ENCODE data around the gene KCNJ15. TPM values are rescaled to one million over a fixed set of nuclear protein-coding genes. Genes with fewer than 3 reads are reported as not detected.

Gene KCNJ15
- total RNA-seq, 4 donors from 2014 or later, result 0.14 to 0.16 TPM; not detected in 2

DNA sequence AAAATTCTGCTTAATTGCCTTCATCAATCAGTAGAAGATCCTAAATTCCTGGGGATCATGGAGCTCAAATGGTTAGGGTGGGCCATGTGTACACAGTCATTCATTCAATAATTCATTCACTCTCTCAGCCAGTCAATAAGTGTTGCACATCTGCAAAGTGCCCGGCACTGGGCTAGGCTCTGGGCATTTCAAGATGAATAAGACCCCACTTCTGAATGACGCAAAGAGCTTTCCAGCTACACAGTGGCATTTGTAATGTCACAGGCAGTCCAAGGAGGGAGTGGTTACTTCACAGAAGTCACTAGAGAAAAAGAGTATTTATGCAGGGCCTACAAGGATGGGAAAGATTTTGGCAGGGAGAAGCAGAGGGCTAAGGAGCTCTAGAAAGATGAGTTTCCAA, 93.2 kb downstream of the KCNJ15 start:
- no peak overlapping the region for H3K4me3 ChIP-seq
- no peak for DNase-seq
- H3K27ac ChIP-seq, result no peak overlapping the region
- H3K27me3 ChIP-seq, result peaks cover 14% of the 10 kb centered on the region
- in situ Hi-C loops (cut with MboI; ENCODE audit: low pct_ligation_motif_present in 1 of 4, low pct_unique_long_range_greater_than_20kb in 1 of 4, low sequenced_read_pairs in 3 of 4) (loop anchor here (5.0 to 25.0 kb wide), 7 partner anchors 135 to 663 kb away; no protein-coding TSS in a partner anchor), intact Hi-C loops (cut with DNase I; ENCODE audit: low total_unique reads) (loop anchor here (5.0 kb wide), 1 partner anchor 128 kb away; no protein-coding TSS in a partner anchor)
- H3K36me3 ChIP-seq, result no peaks in the 10 kb centered on the region
- peaks cover 0 to 9% (median 2%) of the 10 kb centered on the region in 4 donors for H3K4me1 ChIP-seq
- H3K9me3 ChIP-seq, result no peaks in the 10 kb centered on the region
- WGBS, 2 donors (ENCODE audit: low coverage in 1 of 2), result 91% methylated on average over 2 of the region's 2 CpGs; no CpG with 5 or more reads in 1 of the 2 donors
- TF ChIP-seq POLR2A (IDR thresholded peaks at IDR 0.05) (no peak), POLR2AphosphoS5 (IDR thresholded peaks at IDR 0.05) (no peak), EP300 (IDR thresholded peaks at IDR 0.05; ENCODE audit: low read depth) (no peak), CTCF (IDR thresholded peaks at IDR 0.05) (no peak)

DNA sequence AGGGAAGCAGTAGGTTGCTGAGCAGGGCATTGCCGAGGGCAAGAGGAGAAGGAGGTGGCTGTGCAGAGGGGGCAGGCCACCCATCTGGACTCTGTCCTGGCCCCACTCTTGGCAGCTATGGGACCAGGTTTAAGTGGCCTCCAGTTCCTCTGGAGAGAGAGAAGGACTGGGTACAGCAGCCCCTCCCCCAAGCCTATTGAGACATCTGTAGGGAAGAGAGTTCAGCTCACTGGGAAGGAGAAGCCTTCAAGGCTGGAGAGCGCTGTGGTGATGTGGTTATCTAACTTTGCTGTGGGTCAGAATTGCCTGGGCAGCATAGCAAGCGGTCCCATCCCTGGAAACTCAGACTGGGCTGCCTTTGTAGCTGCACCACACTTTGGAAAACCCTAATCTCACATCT, 93.9 kb downstream of the KCNJ15 start:
- intact Hi-C loops (cut with DNase I; ENCODE audit: low total_unique reads), result loop anchor here (5.0 kb wide), 1 partner anchor 128 kb away; no protein-coding TSS in a partner anchor
- Histone ChIP-seq H3K9me3 (no peaks in the 10 kb centered on the region), H3K4me3 (no peak overlapping the region), H3K4me1 (peaks cover 0 to 9% (median 2%) of the 10 kb centered on the region in 4 donors), H3K27ac (no peak overlapping the region), H3K27me3 (peaks cover 21% of the 10 kb centered on the region), H3K36me3 (no peaks in the 10 kb centered on the region)
- in situ Hi-C loops (cut with MboI; ENCODE audit: low pct_ligation_motif_present in 1 of 4, low pct_unique_long_range_greater_than_20kb in 1 of 4, low sequenced_read_pairs in 3 of 4), result loop anchor here (5.0 to 25.0 kb wide), 7 partner anchors 136 to 663 kb away; no protein-coding TSS in a partner anchor
- TF ChIP-seq CTCF (IDR thresholded peaks at IDR 0.05) (no peak), EP300 (IDR thresholded peaks at IDR 0.05; ENCODE audit: low read depth) (no peak), POLR2A (IDR thresholded peaks at IDR 0.05) (no peak), POLR2AphosphoS5 (IDR thresholded peaks at IDR 0.05) (no peak)
- WGBS, 2 donors (ENCODE audit: low coverage in 1 of 2), result 60 to 79% methylated on average over 1 to 3 of the region's 3 CpGs
- no peak for DNase-seq

- no peak for TF ChIP-seq CTCF (IDR thresholded peaks at IDR 0.05)
- TF ChIP-seq POLR2A (IDR thresholded peaks at IDR 0.05), result no peak
- TF ChIP-seq POLR2AphosphoS5 (IDR thresholded peaks at IDR 0.05), result no peak
- no peak for TF ChIP-seq EP300 (IDR thresholded peaks at IDR 0.05; ENCODE audit: low read depth)
- no peaks in the 10 kb centered on the region for H3K36me3 ChIP-seq
- H3K4me1 ChIP-seq, result peaks cover 0 to 9% (median 2%) of the 10 kb centered on the region in 4 donors
- in situ Hi-C loops (cut with MboI; ENCODE audit: low pct_ligation_motif_present in 1 of 4, low pct_unique_long_range_greater_than_20kb in 1 of 4, low sequenced_read_pairs in 3 of 4), result loop anchor here (5.0 to 25.0 kb wide), 7 partner anchors 137 to 664 kb away; no protein-coding TSS in a partner anchor
- no peak for DNase-seq
- 87% methylated on average over 16 of the region's 16 CpGs; no CpG with 5 or more reads in 1 of the 2 donors for WGBS, 2 donors (ENCODE audit: low coverage in 1 of 2)
- intact Hi-C loops (cut with DNase I; ENCODE audit: low total_unique reads), result loop anchor here (5.0 kb wide), 1 partner anchor 129 kb away; no protein-coding TSS in a partner anchor
- peaks cover 24% of the 10 kb centered on the region for H3K27me3 ChIP-seq
- no peak overlapping the region for H3K4me3 ChIP-seq
- H3K27ac ChIP-seq, result no peak overlapping the region
- no peaks in the 10 kb centered on the region for H3K9me3 ChIP-seq
Observed at GRCh38 chr21:38351176-38351959, 94.6 kb downstream of the KCNJ15 start.

DNA sequence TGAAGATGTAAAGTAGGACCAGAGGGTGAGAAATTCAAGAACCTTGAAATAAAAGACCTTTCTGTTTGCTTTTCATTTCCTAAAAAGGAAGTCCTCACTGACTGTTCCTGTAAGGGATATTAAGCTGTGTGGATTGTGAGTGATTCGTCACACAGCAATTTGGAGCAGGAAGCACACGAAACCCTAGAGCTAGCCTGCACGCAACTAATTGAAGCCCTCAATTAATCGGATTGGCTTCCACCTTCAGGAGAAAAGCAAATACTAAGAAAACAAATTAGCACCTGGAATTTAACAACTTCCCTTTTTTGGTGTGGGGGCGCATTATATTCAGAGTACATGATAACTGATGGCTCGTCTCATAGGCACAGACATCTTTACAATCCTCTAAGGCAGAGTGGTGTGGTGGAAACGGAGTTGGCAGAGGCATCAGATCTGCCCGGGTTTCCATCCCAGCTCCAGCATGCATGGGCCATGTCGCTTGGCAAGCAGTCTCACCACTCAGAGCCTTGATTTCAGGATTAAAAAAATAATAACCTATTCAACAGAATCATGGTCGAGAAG, 95.2 kb downstream of the KCNJ15 start:
- no peak for DNase-seq
- Histone ChIP-seq H3K27me3 (peaks cover 24% of the 10 kb centered on the region), H3K27ac (no peak overlapping the region), H3K4me1 (peaks cover 0 to 9% (median 2%) of the 10 kb centered on the region in 4 donors), H3K4me3 (no peak overlapping the region), H3K36me3 (no peaks in the 10 kb centered on the region), H3K9me3 (no peaks in the 10 kb centered on the region)
- 33 to 43% methylated on average over 10 of the region's 10 CpGs for WGBS, 2 donors (ENCODE audit: low coverage in 1 of 2)
- in situ Hi-C loops (cut with MboI; ENCODE audit: low pct_ligation_motif_present in 1 of 4, low pct_unique_long_range_greater_than_20kb in 1 of 4, low sequenced_read_pairs in 3 of 4) (loop anchor here (5.0 to 25.0 kb wide), 7 partner anchors 137 to 665 kb away; no protein-coding TSS in a partner anchor), intact Hi-C loops (cut with DNase I; ENCODE audit: low total_unique reads) (loop anchor here (5.0 kb wide), 1 partner anchor 130 kb away; no protein-coding TSS in a partner anchor)
- TF ChIP-seq EP300 (IDR thresholded peaks at IDR 0.05; ENCODE audit: low read depth) (no peak), POLR2A (IDR thresholded peaks at IDR 0.05) (no peak), POLR2AphosphoS5 (IDR thresholded peaks at IDR 0.05) (no peak), CTCF (IDR thresholded peaks at IDR 0.05) (no peak)

Measured in transverse colon (tissue), 4 donors.